PC-3 (cell line): Measurements from ENCODE around the gene MAGI2.

ENCODE experiments used
- CTCF ChIP-seq: fragments of 300-600 bp; sonication (generic); conservative IDR thresholded peaks from 2 replicates; pipeline ENCODE4 v1.5.1; 2017; ENCODE audit warnings: antibody characterized with exemption, low read depth, mild to moderate bottlenecking, low read length
- EZH2 ChIP-seq: fragments of 300-600 bp; sonication (generic); IDR thresholded peaks from one replicate; pipeline ENCODE4 v1.6.1; 2017; ENCODE audit warnings: antibody characterized with exemption, mild to moderate bottlenecking, low read length; ENCODE audit not compliant: unreplicated experiment
- EZH2phosphoT487 ChIP-seq: fragments of 300-600 bp; sonication (generic); IDR thresholded peaks from 2 replicates; pipeline ENCODE4 v1.6.1; 2018; ENCODE audit warnings: mild to moderate bottlenecking, antibody characterized with exemption, low read length, borderline replicate concordance

DNA sequence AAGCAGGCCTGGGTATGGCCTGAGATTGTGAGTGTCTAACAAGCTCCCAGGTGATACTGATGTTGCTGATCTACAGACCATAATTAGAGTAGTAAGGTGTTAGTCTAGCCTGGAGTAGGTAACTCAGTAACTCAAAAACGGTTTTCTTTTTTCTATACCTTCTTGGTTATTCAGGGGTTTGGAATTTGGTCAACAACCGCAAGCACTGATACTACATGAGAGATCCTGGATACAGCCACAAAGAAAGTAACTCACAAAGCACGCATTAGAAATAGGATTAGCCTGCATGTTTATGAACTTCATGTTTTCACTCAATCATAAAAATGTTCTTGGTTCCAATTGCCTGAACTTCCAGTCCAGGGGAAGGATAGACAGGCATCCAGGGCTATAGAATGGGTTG, 803.5 kb downstream of the MAGI2 start:
- TF ChIP-seq CTCF (no peak), EZH2phosphoT487 (no peak), EZH2 (no peak)
